Right ventricle myocardium superior (tissue), 1 donor: ENCODE data around the gene AK8. TPM values are rescaled to one million over a fixed set of nuclear protein-coding genes. Genes with fewer than 3 reads are reported as not detected.
"Not testable (repeated sequence)": the region's sequence is repeated elsewhere in the genome, so short reads cannot be mapped to it uniquely, and the experiment has no call there.

ENCODE experiments used
- ATAC-seq: fragments of 200-7000 bp; cut with Tn5 transposase; one replicate; pipeline ENCODE4 v1.9.1; 2020; ENCODE audit warnings: mild to moderate bottlenecking; ENCODE audit not compliant: poor library complexity
- DNase-seq: peaks from one replicate; pipeline ENCODE4 v3.0.0-alpha.2; 2020
- intact Hi-C: fragments of 100-400 bp; cut with DNase I; formaldehyde crosslinking; loops from one replicate; pipeline ENCODE4 v1.11.2; 2022
- total RNA-seq: library from RNA; stranded (reverse); fragmentation: NEBNext Ultra II Directional; extraction: Animal tissue kit (Norgen Biotek cat#: 25700); gene quantifications from one replicate; pipeline ENCODE4 v1.2.1, GENCODE V29; 2021
- donor health status: DM: no; HTN: yes; CAD: no; lungs with severe emphysema.

Gene AK8
- total RNA-seq, 1 donor from 2014 or later: 0.22 TPM

GRCh38 chr9:132788378-132788777, 89.7 kb downstream of the AK8 start:
- intact Hi-C loops: no loop called here
- no peak for DNase-seq
- ATAC-seq: no peak

GRCh38 chr9:132787748-132788159, 90.3 kb downstream of the AK8 start:
- ATAC-seq: no peak
- intact Hi-C loops: no loop called here
- no peak for DNase-seq

- intact Hi-C loops: no loop called here
- no peak for DNase-seq
- ATAC-seq: no peak
These were observed 93.7 kb downstream of the AK8 start for GRCh38 chr9:132784286-132784830.

GRCh38 chr9:132783006-132783405, 95.1 kb downstream of the AK8 start:
- DNase-seq (no peak), ATAC-seq (no peak)
- intact Hi-C loops: no loop called here

GRCh38 chr9:132782037-132782436, 96.0 kb downstream of the AK8 start:
- ATAC-seq: no peak
- DNase-seq: no peak
- intact Hi-C loops: no loop called here

- ATAC-seq: no peak
- intact Hi-C loops: no loop called here
These were observed 97.7 kb downstream of the AK8 start for GRCh38 chr9:132780230-132781007.

GRCh38 chr9:132776891-132777290, 101.2 kb downstream of the AK8 start:
- intact Hi-C loops: no loop called here
- no peak for ATAC-seq

More at GRCh38 chr9:132780230-132781007, 97.7 kb downstream of the AK8 start:
- no peak for DNase-seq

GRCh38 chr9:132776268-132776667, 101.8 kb downstream of the AK8 start:
- intact Hi-C loops: no loop called here
- DNase-seq (no peak), ATAC-seq (no peak)

More at GRCh38 chr9:132776891-132777290, 101.2 kb downstream of the AK8 start:
- DNase-seq: no peak

- no peak for DNase-seq
- intact Hi-C loops: no loop called here
These were observed 102.4 kb downstream of the AK8 start for GRCh38 chr9:132775720-132776119.

GRCh38 chr9:132774886-132775285, 103.2 kb downstream of the AK8 start:
- DNase-seq: no peak
- ATAC-seq: no peak
- intact Hi-C loops: no loop called here

More at GRCh38 chr9:132775720-132776119, 102.4 kb downstream of the AK8 start:
- no peak for ATAC-seq

GRCh38 chr9:132773764-132774339, 104.2 kb downstream of the AK8 start:
- ATAC-seq: no peak
- intact Hi-C loops: no loop called here
- no peak for DNase-seq

GRCh38 chr9:132773093-132773492, 105.0 kb downstream of the AK8 start:
- no peak for DNase-seq
- intact Hi-C loops: no loop called here
- no peak for ATAC-seq

GRCh38 chr9:132771752-132772151, 106.3 kb downstream of the AK8 start:
- DNase-seq, intact Hi-C loops, ATAC-seq: not testable (repeated sequence)

- ATAC-seq: no peak
These were observed 107.2 kb downstream of the AK8 start for GRCh38 chr9:132770770-132771310.

GRCh38 chr9:132769906-132770769, 107.9 kb downstream of the AK8 start:
- intact Hi-C loops: no loop called here
- ATAC-seq (peak; percentile 96), DNase-seq (peak; percentile 81)

More at GRCh38 chr9:132770770-132771310, 107.2 kb downstream of the AK8 start:
- DNase-seq: no peak
- intact Hi-C loops: no loop called here

- intact Hi-C loops: no loop called here
- ATAC-seq (peak; percentile 83), DNase-seq (peak; percentile 64)
These were observed 108.9 kb downstream of the AK8 start for GRCh38 chr9:132768932-132769905.

- DNase-seq (no peak), ATAC-seq (no peak)
- intact Hi-C loops: no loop called here
These were observed 114.5 kb downstream of the AK8 start for GRCh38 chr9:132763574-132763973.

GRCh38 chr9:132762896-132763295, 115.2 kb downstream of the AK8 start:
- ATAC-seq (no peak), DNase-seq (no peak)
- intact Hi-C loops: no loop called here
